Prostate gland (tissue), 2 donors: ENCODE data around the gene PLEKHH3.

Experiments
- CTCF ChIP-seq, 4 experiments: fragments of 200-600 bp in 2 of 4; fragments of 450-650 bp in 2 of 4; sonication (generic) in 2 of 4; IDR thresholded peaks; 1 replicate in 3 of 4; 2 replicates in 1 of 4; pipeline ENCODE4 v1.5.1; 2016 to 2019; ENCODE audit warnings: antibody characterized with exemption in 4 of 4, mild to moderate bottlenecking in 2 of 4, moderate library complexity in 2 of 4
- POLR2AphosphoS5 ChIP-seq: sonication (generic); formaldehyde crosslinking; IDR thresholded peaks from one replicate; pipeline ENCODE4 v1.6.1; 2017; ENCODE audit warnings: antibody characterized with exemption

- TF ChIP-seq CTCF (IDR thresholded peaks at IDR 0.05): no peak
- TF ChIP-seq POLR2AphosphoS5: no peak
Measured at GRCh38 chr17:42657824-42658588, 18.8 kb downstream of the PLEKHH3 start.
